B cell (primary cell): ENCODE data around the gene BTN3A1.

Experiments used
- EZH2 ChIP-seq: IDR thresholded peaks from 2 replicates; pipeline ENCODE4 v1.6.1; 2012; ENCODE audit warnings: borderline replicate concordance, low read depth, mild to moderate bottlenecking, moderate library complexity, low read length; ENCODE audit not compliant: insufficient read depth, poor library complexity, severe bottlenecking
- TF ChIP-seq, protein P1 (sequence below): fragments of 200-600 bp; IDR thresholded peaks from one replicate; pipeline ENCODE4 v1.8.0; 2022; ENCODE audit warnings: antibody characterized with exemption, mild to moderate bottlenecking

DNA sequence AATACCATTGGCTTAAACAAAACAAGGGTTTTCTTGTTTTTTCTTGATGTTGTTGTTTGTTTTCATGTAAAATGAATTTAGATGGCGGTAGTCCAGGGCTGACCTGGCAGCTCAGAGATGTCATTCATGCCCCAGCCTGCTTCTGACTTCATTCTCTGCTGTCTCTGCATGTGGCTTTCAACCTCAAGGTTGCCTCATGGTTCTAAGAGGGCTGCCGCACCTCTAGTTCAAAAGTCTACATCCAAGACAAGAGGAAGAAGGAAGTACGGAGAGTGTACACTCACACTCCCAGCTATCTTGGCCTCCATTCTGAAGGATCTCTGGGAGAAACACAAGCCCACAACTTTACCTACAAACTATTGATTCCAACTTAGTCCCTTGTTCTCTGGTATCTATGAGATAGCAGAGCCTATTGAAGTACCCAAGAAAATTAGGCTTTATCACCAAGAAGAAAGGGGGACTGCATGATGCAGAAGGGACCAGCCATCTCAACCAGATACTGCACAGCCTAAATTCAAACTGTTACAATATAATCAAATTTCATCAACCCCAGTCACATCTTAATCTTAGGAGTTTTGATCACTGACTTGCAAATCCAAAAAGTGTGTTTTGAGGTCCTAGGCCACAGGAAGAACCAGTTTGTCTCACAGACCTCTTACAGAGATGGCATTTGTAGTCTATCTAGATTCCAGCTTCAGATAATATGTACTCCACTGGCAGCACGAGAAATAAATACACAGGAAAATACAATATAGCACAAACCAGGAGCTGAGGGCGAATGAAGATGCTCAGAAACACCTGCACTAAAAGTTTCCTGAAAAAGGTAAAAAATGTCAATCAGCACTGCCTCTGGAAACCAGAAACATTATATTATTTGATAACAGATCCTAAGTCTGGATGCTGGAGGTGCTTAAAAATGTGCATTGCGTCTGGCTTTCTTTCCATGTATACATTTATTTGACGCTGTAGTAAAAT lies 37.4 kb downstream of the BTN3A1 start:
- TF ChIP-seq, protein P1, sequence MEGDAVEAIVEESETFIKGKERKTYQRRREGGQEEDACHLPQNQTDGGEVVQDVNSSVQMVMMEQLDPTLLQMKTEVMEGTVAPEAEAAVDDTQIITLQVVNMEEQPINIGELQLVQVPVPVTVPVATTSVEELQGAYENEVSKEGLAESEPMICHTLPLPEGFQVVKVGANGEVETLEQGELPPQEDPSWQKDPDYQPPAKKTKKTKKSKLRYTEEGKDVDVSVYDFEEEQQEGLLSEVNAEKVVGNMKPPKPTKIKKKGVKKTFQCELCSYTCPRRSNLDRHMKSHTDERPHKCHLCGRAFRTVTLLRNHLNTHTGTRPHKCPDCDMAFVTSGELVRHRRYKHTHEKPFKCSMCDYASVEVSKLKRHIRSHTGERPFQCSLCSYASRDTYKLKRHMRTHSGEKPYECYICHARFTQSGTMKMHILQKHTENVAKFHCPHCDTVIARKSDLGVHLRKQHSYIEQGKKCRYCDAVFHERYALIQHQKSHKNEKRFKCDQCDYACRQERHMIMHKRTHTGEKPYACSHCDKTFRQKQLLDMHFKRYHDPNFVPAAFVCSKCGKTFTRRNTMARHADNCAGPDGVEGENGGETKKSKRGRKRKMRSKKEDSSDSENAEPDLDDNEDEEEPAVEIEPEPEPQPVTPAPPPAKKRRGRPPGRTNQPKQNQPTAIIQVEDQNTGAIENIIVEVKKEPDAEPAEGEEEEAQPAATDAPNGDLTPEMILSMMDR, result no peak
- TF ChIP-seq EZH2, result no peak
